HG02938 (cell line): ENCODE data around the gene SCART1.
"Not testable (repeated sequence)": the region's sequence is repeated elsewhere in the genome, so short reads cannot be mapped to it uniquely, and the experiment has no call there.

Experiments used
- ATAC-seq: cut with Tn5 transposase; IDR thresholded peaks from one replicate; pipeline ENCODE4 v1.9.1; 2021; ENCODE audit warnings: mild to moderate bottlenecking, moderate library complexity; ENCODE audit not compliant: unreplicated experiment

SCART1 gene

DNA sequence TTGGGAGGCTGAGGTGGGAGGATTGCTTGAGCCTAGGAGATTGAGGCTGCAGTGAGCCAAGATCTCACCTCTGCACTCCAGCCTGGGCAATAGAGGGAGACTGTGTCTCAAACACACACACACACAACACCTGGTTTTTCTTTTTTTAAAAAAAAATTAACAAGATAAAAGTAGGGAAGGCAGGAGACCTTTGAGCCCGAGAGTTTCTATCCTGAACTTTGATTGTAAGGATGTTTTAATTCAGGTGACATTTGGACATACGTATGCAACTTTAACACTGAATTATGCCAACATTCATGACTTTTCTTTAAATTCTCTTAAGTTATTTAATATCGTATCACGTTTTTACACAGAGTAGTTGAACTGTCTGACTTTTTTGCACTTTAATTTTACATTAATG, 61.7 kb downstream of the SCART1 start:
- ATAC-seq, result no peak

DNA sequence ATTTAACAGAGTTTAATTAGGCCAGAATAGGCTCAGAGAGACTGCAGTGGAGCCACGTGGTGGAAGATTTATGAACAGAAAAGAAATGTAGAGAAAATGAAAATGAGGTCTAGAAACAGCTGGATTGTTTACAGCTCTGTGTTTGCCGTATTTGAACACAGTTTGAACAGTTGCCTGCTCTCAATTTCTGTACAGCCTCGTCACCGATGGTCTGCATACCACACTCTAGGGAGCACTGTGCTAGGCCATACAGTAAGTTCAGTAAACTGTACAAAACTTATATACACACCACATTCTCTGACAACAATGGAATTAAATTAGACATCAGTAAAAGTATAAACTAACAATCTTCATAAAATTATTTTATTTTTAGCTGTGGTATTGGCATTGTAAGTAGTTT, 62.3 kb downstream of the SCART1 start:
- ATAC-seq, result no peak

DNA sequence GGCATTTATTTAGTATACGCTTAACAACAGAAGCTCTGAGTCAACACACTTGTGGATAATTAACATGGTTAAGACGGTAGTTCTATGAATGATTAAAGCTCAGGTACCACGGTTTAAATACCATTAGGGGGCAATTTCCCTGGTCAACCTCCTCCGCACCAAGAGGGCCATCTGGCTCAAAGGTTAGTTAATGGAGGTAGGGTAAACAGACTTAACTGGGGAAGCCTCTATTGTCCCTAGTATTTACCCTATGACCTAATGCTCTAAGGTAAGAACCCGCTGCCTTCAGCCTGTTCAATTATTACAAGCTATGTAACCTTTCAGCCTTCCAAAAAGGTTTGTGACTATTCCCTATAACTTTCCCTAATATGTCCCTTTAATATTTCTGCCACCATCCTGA, 64.8 kb downstream of the SCART1 start:
- ATAC-seq, result not testable (repeated sequence)
